Activated CD8-positive, alpha-beta memory T cell treated with anti-CD3 and anti-CD28 coated beads for 36 hours (primary cell): ENCODE measurements around the gene CDC42BPG. TPM values are rescaled to one million over a fixed set of nuclear protein-coding genes. Genes with fewer than 3 reads are reported as not detected.

ENCODE experiments used
- CTCF ChIA-PET: fragments of 350-600 bp; sonication (Branson Sonifier 250); formaldehyde crosslinking; loops from one replicate; lab custom pipeline; 2021; ENCODE audit warnings: antibody characterized with exemption; lab: Charles Lee
- POLR2A ChIA-PET: fragments of 350-600 bp; sonication (Branson Sonifier 250); formaldehyde crosslinking; loops from one replicate; lab custom pipeline; 2021; ENCODE audit warnings: antibody characterized with exemption; lab: Charles Lee
- total RNA-seq, 2 experiments: library from RNA; stranded (reverse); gene quantifications; one replicate each; pipeline ENCODE4 v1.2.3, GENCODE V29; 2021

CDC42BPG gene
- total RNA-seq, 2 experiments from 2014 or later, result 0.11 to 0.50 TPM

GRCh38 chr11:64778223-64778472, 66.3 kb downstream of the CDC42BPG start:
- ChIA-PET POLR2A (interaction anchor here (0.9 to 1.4 kb wide), 6 partner anchors 14 to 571 kb away, joined by 3 to 8 read pairs (median 4); partner anchors contain the start of gene FERMT3), CTCF (interaction anchor here (0.9 to 2.0 kb wide), 2 partner anchors 9 to 34 kb away, joined by 3 to 9 read pairs; partner anchors contain the start of gene RASGRP2)

DNA sequence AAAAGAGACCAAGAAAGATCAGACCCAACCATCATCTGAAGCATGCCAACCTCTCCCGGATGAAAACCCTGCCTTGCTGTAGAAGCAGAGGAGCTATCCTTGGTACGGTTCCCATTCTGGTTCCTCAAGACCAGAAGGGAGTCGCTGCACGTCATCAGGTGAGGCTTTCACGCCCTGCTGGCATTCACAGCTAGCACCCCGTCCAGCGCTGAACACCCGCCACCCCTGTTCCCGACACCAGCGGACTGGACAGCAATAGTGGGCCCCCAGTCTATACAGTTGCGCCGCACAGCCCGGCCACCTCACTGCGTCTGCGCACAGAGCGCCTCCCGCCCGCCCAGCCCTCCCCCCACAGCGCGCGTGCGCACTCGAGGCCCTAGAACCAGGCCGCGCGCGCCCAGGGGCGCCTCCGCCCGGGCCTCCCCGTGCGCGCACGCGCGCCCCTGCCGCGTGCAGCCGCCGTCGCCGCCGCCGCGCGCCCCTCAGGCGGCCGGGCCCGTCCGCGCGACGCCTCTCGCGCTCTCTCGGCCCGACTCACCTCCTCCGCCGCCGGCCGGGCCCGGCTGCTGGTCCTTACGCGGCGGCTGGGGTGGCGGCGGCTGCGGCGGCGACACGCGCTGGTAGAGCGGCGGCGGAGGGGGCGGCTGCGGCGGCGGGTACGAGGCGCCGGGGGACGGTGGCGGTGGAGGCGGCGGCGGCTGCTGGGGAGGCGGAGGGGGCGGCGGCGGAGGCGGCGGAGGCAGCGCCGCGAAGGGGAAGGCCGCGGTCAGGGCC, 66.8 kb downstream of the CDC42BPG start:
- POLR2A ChIA-PET, result interaction anchor here (0.6 to 1.4 kb wide), 4 partner anchors 13 to 525 kb away, joined by 3 to 8 read pairs (median 3); no protein-coding TSS in a partner anchor
- CTCF ChIA-PET, result interaction anchor here (0.7 to 1.3 kb wide), 3 partner anchors 9 to 33 kb away, joined by 3 to 6 read pairs (median 4); partner anchors contain the start of gene RASGRP2

DNA sequence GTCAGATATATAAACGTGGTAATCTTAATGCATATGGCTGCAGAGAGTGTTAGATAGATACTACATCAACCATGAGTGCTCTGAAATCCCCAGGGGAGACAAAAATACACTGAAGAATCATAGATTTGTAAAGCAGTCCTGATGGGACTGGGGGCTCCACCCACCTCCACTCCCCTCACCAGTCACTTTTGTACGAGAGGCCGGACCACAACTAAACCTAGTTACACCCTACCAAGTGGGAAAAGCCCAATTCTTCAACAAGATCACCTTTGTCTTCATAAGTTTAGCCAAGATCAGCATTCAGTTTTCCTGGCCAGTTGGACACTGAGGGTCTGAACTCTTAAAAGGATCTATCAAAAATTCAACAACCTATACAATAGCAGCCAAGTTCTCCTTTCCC, 67.6 kb downstream of the CDC42BPG start:
- CTCF ChIA-PET, result interaction anchor here (0.6 to 2.6 kb wide), 6 partner anchors 7 to 67 kb away, joined by 4 to 9 read pairs (median 5); partner anchors contain the start of genes CDC42BPG and RASGRP2
- POLR2A ChIA-PET, result interaction anchor here (0.6 to 1.4 kb wide), 4 partner anchors 9 to 525 kb away, joined by 3 read pairs; no protein-coding TSS in a partner anchor

DNA sequence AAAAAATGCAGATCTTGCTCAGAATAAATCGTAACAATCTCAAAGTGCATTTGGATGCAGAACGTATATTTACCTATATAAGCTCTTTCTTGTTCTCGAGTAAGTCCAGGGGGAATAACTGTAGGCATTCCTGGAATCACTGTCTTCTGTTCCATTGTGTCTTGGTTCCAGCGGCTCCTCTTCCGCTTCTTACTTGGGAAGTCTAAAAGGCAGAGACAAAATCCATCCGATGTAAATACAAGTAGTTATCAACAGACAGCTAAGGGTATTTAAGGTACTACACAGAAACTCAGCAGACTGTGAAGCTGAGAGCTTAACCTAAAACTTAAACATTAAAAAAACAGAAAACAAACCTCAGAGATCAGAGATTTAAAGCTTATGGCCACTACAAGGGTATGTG, 68.0 kb downstream of the CDC42BPG start:
- ChIA-PET CTCF (interaction anchor here (0.6 to 2.6 kb wide), 4 partner anchors 8 to 68 kb away, joined by 4 to 9 read pairs (median 6); partner anchors contain the start of gene CDC42BPG), POLR2A (interaction anchor here (0.6 to 1.4 kb wide), 3 partner anchors 9 to 38 kb away, joined by 3 to 4 read pairs (median 3); no protein-coding TSS in a partner anchor)

GRCh38 chr11:64774144-64774543, 70.3 kb downstream of the CDC42BPG start:
- POLR2A ChIA-PET, result no interaction called here
- CTCF ChIA-PET, result interaction anchor here (1.3 to 2.1 kb wide), 2 partner anchors 11 to 12 kb away, joined by 3 to 8 read pairs; no protein-coding TSS in a partner anchor

Other genes starting within 250 kb of the CDC42BPG start
- under 1 TPM; 0.32 to 0.44 TPM for gene NRXN2, start 121.5 kb downstream of the CDC42BPG start, total RNA-seq
- gene RASGRP2, start 100.5 kb downstream of the CDC42BPG start, total RNA-seq, result 1 to 10 TPM; 2.7 to 3.1 TPM
- under 1 TPM; 0.95 to 0.99 TPM for gene PYGM, start 84.7 kb downstream of the CDC42BPG start, total RNA-seq
- 100 to 1,000 TPM; 399 to 402 TPM for gene SF1, start 66.1 kb downstream of the CDC42BPG start, total RNA-seq
- 10 to 100 TPM; 52.3 to 53.6 TPM for gene MAP4K2, start 41.4 kb downstream of the CDC42BPG start, total RNA-seq
- 10 to 100 TPM; 43.3 to 47.4 TPM for gene MEN1, start 34.1 kb downstream of the CDC42BPG start, total RNA-seq
- 10 to 100 TPM; 82.2 to 85.8 TPM for gene EHD1, start 34.0 kb upstream of the CDC42BPG start, total RNA-seq
- gene ATG2A, start 72.6 kb upstream of the CDC42BPG start, total RNA-seq, result 10 to 100 TPM; 21.7 to 22.6 TPM
- gene PPP2R5B, start 80.0 kb upstream of the CDC42BPG start, total RNA-seq, result 10 to 100 TPM; 11.3 to 11.5 TPM
- not detected for gene GPHA2, start 91.2 kb upstream of the CDC42BPG start, total RNA-seq
- gene MAJIN, start 127.5 kb upstream of the CDC42BPG start, total RNA-seq, result not detected
- not detected for gene BATF2, start 152.3 kb upstream of the CDC42BPG start, total RNA-seq
- gene ARL2, start 169.5 kb upstream of the CDC42BPG start, total RNA-seq, result 100 to 1,000 TPM; 134 to 138 TPM
- gene SNX15, start 182.8 kb upstream of the CDC42BPG start, total RNA-seq, result 10 to 100 TPM; 13.7 to 15.2 TPM
- 10 to 100 TPM; 18.3 to 20.5 TPM for gene SAC3D1, start 196.6 kb upstream of the CDC42BPG start, total RNA-seq
- gene NAALADL1, start 213.9 kb upstream of the CDC42BPG start, total RNA-seq, result 10 to 100 TPM; 10.3 to 11.2 TPM
- gene CDCA5, start 239.4 kb upstream of the CDC42BPG start, total RNA-seq, result 100 to 1,000 TPM; 108 TPM
- 10 to 100 TPM; 27.5 to 30.2 TPM for gene ZFPL1, start 239.6 kb upstream of the CDC42BPG start, total RNA-seq